ENCODE results near the gene LIG3. TPM values are rescaled to one million over a fixed set of nuclear protein-coding genes. Genes with fewer than 3 reads are reported as not detected.
A peak's percentile ranks its signal among the peaks of the same experiment; 100 is the strongest.

LIG3 gene
- total RNA-seq, 1 experiment from 2014 or later = 56.4 TPM

- H3K4me1 ChIP-seq (ENCODE audit: control insufficient read depth, insufficient read depth, low read length) = no peaks in the 10 kb centered on the region
- intact Hi-C loops (cut with micrococcal nuclease; ENCODE audit: unreplicated experiment) (no loop called here), in situ Hi-C loops (cut with HindIII; ENCODE audit: low pct_unique_long_range_greater_than_20kb, low sequenced_read_pairs) (no loop called here)
- H3K36me3 ChIP-seq (ENCODE audit: control insufficient read depth, insufficient read depth, low read length) = no peaks in the 10 kb centered on the region; the same call in 1 of the 2 replicates
- no peak overlapping the region for H3K27ac ChIP-seq (ENCODE audit: low read length)
- no peak for TF ChIP-seq REST (IDR thresholded peaks at IDR 0.05; ENCODE audit: insufficient read depth in 1 of 2, low read depth in 2 of 2, low read length in 1 of 2)
- TF ChIP-seq SIN3A (IDR thresholded peaks at IDR 0.05; ENCODE audit: borderline replicate concordance, insufficient read depth, low read depth, low read length) = no peak
- no peak for TF ChIP-seq POLR2AphosphoS5 (IDR thresholded peaks at IDR 0.05; ENCODE audit: low read depth, low read length)
- TF ChIP-seq CTCF (IDR thresholded peaks at IDR 0.05) = no peak
- TF ChIP-seq TCF7L2 (IDR thresholded peaks at IDR 0.05; ENCODE audit: low read depth, low read length) = no peak
- CTCF ChIA-PET = no interaction called here
- DNase-seq (ENCODE audit: low read depth, low spot score) = no peak
- no peak for ATAC-seq
- POLR2A ChIA-PET = interaction anchor here (0.6 kb wide), 1 partner anchor 92 kb away, joined by 3 read pairs; no protein-coding TSS in a partner anchor
- no peak overlapping the region for H3K4me3 ChIP-seq (ENCODE audit: low read depth in 2 of 2, low read length in 2 of 2)
- H3K9me3 ChIP-seq (ENCODE audit: control insufficient read depth, insufficient read depth, low read depth, low read length) = no peaks in the 10 kb centered on the region
- no TSS peak for BruUV-seq (replicated peaks)
- no peaks in the 10 kb centered on the region for H3K27me3 ChIP-seq (ENCODE audit: control insufficient read depth, insufficient read depth, low read length)
These were observed 26.0 kb downstream of the LIG3 start for GRCh38 chr17:35006345-35006744.

GRCh38 chr17:35006961-35007360 lies 26.6 kb downstream of the LIG3 start:
- Histone ChIP-seq H3K36me3 (ENCODE audit: control insufficient read depth, insufficient read depth, low read length) (no peaks in the 10 kb centered on the region), H3K27me3 (ENCODE audit: control insufficient read depth, insufficient read depth, low read length) (no peaks in the 10 kb centered on the region), H3K9me3 (ENCODE audit: control insufficient read depth, insufficient read depth, low read depth, low read length) (no peaks in the 10 kb centered on the region), H3K27ac (ENCODE audit: low read length) (no peak overlapping the region), H3K4me1 (ENCODE audit: control insufficient read depth, insufficient read depth, low read length) (no peaks in the 10 kb centered on the region), H3K4me3 (ENCODE audit: low read depth in 2 of 2, low read length in 2 of 2) (no peak overlapping the region)
- 0 out of 2 replicates have a peak, but pooled peaks have one; percentile 13 for ATAC-seq
- in situ Hi-C loops (cut with HindIII; ENCODE audit: low pct_unique_long_range_greater_than_20kb, low sequenced_read_pairs) (no loop called here), intact Hi-C loops (cut with micrococcal nuclease; ENCODE audit: unreplicated experiment) (no loop called here)
- no peak for DNase-seq (ENCODE audit: low read depth, low spot score)
- POLR2A ChIA-PET = no interaction called here
- CTCF ChIA-PET = no interaction called here
- no TSS peak for BruUV-seq (replicated peaks)
- TF ChIP-seq TCF7L2 (IDR thresholded peaks at IDR 0.05; ENCODE audit: low read depth, low read length) = no peak

- CTCF ChIA-PET = no interaction called here
- in situ Hi-C loops (cut with HindIII; ENCODE audit: low pct_unique_long_range_greater_than_20kb, low sequenced_read_pairs) = no loop called here
- BruUV-seq (replicated peaks) = no TSS peak
These were observed 29.8 kb downstream of the LIG3 start for GRCh38 chr17:35010093-35010492.

More at GRCh38 chr17:35010093-35010492, 29.8 kb downstream of the LIG3 start:
- Histone ChIP-seq H3K27me3 (ENCODE audit: control insufficient read depth, insufficient read depth, low read length) (no peaks in the 10 kb centered on the region), H3K4me3 (ENCODE audit: low read depth in 2 of 2, low read length in 2 of 2) (no peak overlapping the region), H3K4me1 (ENCODE audit: control insufficient read depth, insufficient read depth, low read length) (no peaks in the 10 kb centered on the region), H3K9me3 (ENCODE audit: control insufficient read depth, insufficient read depth, low read depth, low read length) (no peaks in the 10 kb centered on the region), H3K27ac (ENCODE audit: low read length) (no peak overlapping the region), H3K36me3 (ENCODE audit: control insufficient read depth, insufficient read depth, low read length) (no peaks in the 10 kb centered on the region)
- DNase-seq (ENCODE audit: low read depth, low spot score) (no peak), ATAC-seq (no peak)
- intact Hi-C loops (cut with micrococcal nuclease; ENCODE audit: unreplicated experiment) = no loop called here
- POLR2A ChIA-PET = interaction anchor here (0.7 kb wide), 1 partner anchor 1173 kb away, joined by 5 read pairs; no protein-coding TSS in a partner anchor
- TF ChIP-seq TCF7L2 (IDR thresholded peaks at IDR 0.05; ENCODE audit: low read depth, low read length) (no peak), REST (IDR thresholded peaks at IDR 0.05; ENCODE audit: insufficient read depth in 1 of 2, low read depth in 2 of 2, low read length in 1 of 2) (no peak), SIN3A (IDR thresholded peaks at IDR 0.05; ENCODE audit: borderline replicate concordance, insufficient read depth, low read depth, low read length) (no peak), CTCF (IDR thresholded peaks at IDR 0.05) (no peak), POLR2AphosphoS5 (IDR thresholded peaks at IDR 0.05; ENCODE audit: low read depth, low read length) (no peak)

Measured in Panc1 (cell line).